CD4-positive, alpha-beta T cell treated with Interleukin-17A for 4 hours (primary cell): ENCODE measurements around the gene AGAP3.

Experiments used
- DNase-seq: peaks from one replicate; pipeline ENCODE4 v3.0.0-alpha.2; 2020; ENCODE audit warnings: mixed read lengths

AGAP3 gene

GRCh38 chr7:151088019-151088855 is 2.0 kb downstream of the AGAP3 start:
- no peak for DNase-seq

- DNase-seq: no peak
Observed at GRCh38 chr7:151088856-151089699, 2.8 kb downstream of the AGAP3 start.

GRCh38 chr7:151089893-151090730 is 3.8 kb downstream of the AGAP3 start:
- DNase-seq: no peak

- no peak for DNase-seq
Observed at GRCh38 chr7:151091003-151091402, 4.7 kb downstream of the AGAP3 start.

DNA sequence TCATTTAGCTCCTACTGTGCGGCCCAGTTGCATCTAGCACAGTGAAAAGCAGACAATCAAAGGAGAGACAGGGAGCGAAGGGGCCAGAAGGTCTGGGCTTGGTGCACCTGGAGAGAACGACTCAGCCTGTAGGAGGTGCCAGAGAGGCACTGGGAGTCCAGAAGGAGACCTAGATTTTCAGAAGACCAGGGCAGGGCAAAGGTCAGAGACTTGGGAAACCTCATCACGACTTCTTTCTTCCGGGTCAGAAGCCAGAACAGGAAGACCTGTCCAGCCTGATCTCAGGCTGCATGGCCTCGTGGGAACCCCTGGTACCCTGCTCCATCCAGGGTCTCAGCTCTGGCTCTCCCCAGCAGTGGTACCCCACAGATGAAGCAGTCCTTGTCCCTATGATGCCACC is 5.2 kb downstream of the AGAP3 start:
- no peak for DNase-seq

- DNase-seq: no peak
Observed at GRCh38 chr7:151091988-151092387, 5.7 kb downstream of the AGAP3 start.

DNA sequence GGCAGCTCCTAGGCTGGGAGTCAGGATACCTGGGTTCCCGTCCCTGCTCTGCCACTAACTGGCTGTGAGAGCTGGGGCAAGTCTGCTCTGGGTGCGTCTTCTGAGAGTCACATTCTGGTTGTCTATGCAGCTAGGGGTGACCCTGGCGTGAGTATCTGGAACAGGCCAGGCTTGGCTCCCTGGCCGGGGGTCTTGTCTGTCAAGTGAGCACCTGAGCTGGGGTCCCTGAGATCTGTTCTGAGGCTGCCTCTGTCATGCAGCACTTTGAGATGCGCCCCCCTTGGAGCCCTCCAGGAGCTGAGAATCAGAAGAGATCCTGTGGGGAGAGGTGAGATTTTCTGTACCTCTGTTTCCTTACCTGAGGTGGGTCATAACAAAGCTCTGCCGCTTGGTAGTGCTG is 7.5 kb downstream of the AGAP3 start:
- DNase-seq: no peak

GRCh38 chr7:151094675-151095074 is 8.4 kb downstream of the AGAP3 start:
- no peak for DNase-seq

DNA sequence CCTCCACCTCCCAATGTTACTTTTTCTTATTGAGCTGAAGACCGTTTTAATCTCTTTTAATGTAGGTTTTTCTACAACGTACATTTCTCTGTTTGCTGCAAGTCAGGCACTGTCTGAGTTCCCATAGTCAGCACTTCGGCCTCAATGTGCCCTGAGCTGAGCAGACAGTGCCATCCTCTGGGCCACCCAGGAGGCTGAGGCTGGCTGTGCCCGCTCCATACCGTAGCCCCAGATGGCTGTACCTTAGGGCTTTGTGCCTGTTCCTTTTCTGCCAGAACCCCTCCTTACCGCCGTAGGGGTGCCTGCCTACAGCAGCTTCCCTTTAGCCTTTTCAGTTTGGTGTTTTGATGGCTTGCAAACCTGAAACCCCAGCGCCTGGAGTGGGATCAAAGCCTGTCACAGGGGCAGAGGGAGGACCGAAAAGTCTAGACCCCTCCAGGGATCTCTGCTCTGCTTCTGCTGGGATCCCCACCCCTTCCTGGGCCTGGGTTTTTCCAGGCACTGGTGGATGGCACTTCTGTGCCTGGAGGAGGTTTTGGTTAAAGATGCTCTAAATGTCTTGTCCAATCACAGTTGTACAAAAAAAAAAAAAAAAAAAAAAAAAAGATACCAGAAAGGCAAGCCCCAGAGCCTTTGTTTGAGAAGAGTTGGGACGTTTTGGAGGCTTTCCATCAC is 9.0 kb downstream of the AGAP3 start:
- no peak for DNase-seq

DNA sequence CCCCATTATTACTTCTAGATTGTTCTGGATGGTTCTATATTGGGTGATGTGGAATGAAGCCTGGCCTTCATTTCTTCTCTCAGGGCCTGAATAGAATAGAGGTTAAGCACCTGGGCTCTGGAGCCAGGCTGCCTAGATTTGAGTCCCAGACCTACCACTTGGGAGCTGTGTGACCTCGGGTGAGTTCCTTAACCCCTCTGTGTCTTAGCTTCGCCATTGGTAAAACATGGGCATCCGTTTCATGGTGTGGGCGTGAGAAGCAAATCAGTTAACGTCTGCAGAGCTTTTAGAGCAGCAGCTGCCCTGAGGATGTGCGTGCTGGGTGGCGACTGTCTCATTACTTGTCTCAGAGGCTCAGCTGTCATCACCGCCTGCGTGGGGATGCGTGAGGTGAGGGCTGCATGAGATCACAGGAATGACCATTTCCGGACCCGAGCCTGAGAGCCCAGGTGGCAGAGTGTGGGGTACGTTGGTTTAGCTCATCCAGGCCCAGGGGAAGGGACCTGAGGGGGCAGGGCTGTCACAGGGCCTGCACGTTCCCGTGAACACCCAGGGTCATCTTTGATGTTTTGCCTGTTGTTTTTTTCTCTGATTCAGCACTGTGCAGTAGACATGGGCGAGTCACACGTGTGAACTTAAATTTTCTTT is 9.7 kb downstream of the AGAP3 start:
- DNase-seq: no peak

- no peak for DNase-seq
Observed at GRCh38 chr7:151099486-151100211, 13.4 kb downstream of the AGAP3 start.

DNA sequence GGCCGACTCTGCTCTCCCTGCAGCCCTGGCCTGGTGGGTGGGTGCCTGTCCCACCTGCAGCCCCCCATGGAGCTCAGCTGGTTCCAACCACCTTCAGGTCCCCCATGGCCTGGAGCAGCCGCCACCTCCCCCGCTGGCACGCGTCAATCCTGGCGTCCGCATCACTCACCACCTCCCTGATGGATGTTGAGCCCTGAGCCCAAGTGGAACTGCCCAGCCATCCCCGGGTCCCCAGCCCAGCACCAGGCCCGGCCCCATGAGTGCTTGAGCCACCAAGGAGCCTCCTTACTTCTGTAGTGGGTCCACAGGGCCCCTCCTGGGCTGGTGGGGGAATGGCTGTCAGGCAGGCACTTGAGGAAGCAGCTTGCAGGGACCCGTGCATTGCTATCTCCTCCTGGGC is 14.6 kb downstream of the AGAP3 start:
- no peak for DNase-seq

GRCh38 chr7:151101621-151102396 is 15.5 kb downstream of the AGAP3 start:
- DNase-seq: no peak

DNA sequence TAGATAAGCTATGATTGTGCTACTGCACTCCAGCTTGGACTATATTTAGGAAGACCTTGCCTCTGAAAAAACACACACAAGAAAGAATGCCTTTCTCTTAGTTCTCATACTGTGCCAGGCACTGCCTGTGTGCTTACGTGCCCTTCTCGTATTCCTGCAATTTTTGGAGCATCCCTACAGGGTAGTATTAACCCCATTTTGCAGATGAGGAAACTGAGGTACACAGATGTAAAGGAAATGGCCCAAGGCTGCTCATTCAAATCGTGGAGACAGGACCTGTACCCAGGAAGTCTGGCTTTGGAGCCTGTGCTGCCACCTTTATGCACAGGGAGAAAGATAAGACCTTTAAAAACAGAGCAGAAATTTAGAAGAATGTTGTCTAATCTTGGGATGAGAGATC is 16.7 kb downstream of the AGAP3 start:
- DNase-seq: no peak

DNA sequence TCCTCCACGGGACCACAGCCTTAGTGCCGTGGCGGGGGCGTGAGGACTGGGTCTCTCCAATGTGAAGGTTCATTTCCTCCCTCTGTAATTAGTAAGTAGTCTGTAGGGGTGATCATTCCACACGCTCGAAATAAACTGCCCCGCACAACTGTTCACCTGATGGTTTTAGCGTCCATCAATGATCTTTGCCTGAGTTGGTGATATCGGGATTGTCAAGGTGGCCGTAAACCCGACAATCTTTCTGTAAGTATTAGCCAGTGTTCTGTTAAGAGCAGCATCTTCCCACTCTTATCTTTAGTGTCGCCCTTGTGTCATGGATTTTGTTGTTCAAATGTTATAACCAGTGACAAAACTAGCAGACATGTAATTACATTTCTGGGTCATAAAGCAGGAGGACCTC is 17.7 kb downstream of the AGAP3 start:
- no peak for DNase-seq

DNA sequence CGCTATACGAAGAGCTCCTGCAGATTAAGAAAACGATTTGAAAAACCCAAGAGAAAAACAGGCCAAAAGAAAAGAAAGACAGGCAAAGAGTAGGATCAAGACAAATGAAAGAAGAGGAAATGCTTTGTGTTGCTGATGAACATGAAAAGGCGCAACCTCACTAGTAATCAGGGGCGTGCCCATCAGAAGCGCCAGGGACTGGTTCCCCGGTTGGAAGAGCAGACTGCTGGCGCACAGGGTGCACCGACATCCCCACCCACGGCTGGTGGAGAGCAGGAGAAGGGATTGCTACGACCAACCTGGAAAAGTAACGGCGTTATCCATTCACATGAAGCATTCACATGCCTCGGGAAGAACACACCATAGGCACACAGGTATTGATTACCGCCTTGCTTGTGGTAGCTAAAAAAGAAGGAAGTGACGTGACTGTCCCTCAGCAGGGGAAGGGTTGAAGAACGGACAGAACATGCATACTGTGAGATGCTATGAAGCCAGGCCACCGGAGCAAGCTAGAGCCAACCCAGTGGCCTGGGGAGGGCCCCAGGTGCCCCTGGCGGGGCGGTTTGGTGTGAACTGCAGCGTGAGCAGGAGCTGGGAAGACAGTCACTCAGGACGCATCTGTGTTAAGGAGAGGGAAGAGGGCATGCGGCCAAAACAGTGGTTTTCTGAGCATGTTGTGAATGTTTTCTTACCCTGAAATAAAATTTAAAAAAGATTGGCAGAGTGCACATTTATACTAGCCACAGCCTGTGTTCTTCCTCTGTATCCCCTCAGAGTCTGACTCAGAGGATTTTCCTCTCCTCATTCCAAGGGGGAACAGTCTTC is 18.3 kb downstream of the AGAP3 start:
- no peak for DNase-seq

GRCh38 chr7:151107882-151108281 is 21.6 kb downstream of the AGAP3 start:
- DNase-seq: no peak

- DNase-seq: no peak
Observed at GRCh38 chr7:151109094-151110048, 23.1 kb downstream of the AGAP3 start.
